Measurements from ENCODE around the gene OPA3. TPM values are rescaled to one million over a fixed set of nuclear protein-coding genes. Genes with fewer than 3 reads are reported as not detected.

The OPA3 gene
- total RNA-seq, 1 experiment from 2014 or later = 17.7 TPM

GRCh38 chr19:45507872-45508416 lies 76.7 kb downstream of the OPA3 start:
- Mint-ChIP-seq H3K4me3 (ENCODE audit: unreplicated experiment) (peak overlapping the region; percentile 91), H3K27me3 (ENCODE audit: insufficient read depth, unreplicated experiment) (no peaks in the 10 kb centered on the region), H3K36me3 (ENCODE audit: insufficient read depth, unreplicated experiment) (peaks cover 34% of the 10 kb centered on the region), H3K4me1 (ENCODE audit: low read depth, unreplicated experiment) (peaks cover 12% of the 10 kb centered on the region), H3K27ac (ENCODE audit: unreplicated experiment) (peak overlapping the region; percentile 74), H3K9me3 (ENCODE audit: unreplicated experiment) (no peaks in the 10 kb centered on the region)
- H3K4me1 ChIP-seq = peaks cover 11% of the 10 kb centered on the region
- ChIA-PET CTCF (interaction anchor here (1.2 kb wide), 1 partner anchor 134 kb away, joined by 3 read pairs; no protein-coding TSS in a partner anchor), POLR2A (interaction anchor here (0.5 to 0.6 kb wide), 2 partner anchors 21 to 161 kb away, joined by 3 to 4 read pairs; no protein-coding TSS in a partner anchor)
- no peaks in the 10 kb centered on the region for H3K9me3 ChIP-seq
- no peaks in the 10 kb centered on the region for H3K27me3 ChIP-seq (replicated peaks; ENCODE audit: control insufficient read depth, insufficient read depth, low read length)
- peak overlapping the region; percentile 80 for H3K4me3 ChIP-seq (ENCODE audit: low read depth, low read length)
- no peaks in the 10 kb centered on the region for H3K36me3 ChIP-seq (ENCODE audit: control insufficient read depth, insufficient read depth, low read length)
- DNase-seq = no peak
- TSS peak; percentile 35 for BruUV-seq (replicated peaks)
- intact Hi-C loops (cut with micrococcal nuclease; ENCODE audit: unreplicated experiment) = loop anchor here (2.0 kb wide), 1 partner anchor 15 kb away; no protein-coding TSS in a partner anchor
- TF ChIP-seq, protein P1, sequence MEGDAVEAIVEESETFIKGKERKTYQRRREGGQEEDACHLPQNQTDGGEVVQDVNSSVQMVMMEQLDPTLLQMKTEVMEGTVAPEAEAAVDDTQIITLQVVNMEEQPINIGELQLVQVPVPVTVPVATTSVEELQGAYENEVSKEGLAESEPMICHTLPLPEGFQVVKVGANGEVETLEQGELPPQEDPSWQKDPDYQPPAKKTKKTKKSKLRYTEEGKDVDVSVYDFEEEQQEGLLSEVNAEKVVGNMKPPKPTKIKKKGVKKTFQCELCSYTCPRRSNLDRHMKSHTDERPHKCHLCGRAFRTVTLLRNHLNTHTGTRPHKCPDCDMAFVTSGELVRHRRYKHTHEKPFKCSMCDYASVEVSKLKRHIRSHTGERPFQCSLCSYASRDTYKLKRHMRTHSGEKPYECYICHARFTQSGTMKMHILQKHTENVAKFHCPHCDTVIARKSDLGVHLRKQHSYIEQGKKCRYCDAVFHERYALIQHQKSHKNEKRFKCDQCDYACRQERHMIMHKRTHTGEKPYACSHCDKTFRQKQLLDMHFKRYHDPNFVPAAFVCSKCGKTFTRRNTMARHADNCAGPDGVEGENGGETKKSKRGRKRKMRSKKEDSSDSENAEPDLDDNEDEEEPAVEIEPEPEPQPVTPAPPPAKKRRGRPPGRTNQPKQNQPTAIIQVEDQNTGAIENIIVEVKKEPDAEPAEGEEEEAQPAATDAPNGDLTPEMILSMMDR (IDR thresholded peaks at IDR 0.05; ENCODE audit: insufficient read depth in 1 of 2, low read depth in 1 of 2, low read length in 1 of 2, severe bottlenecking in 1 of 2, unreplicated experiment in 1 of 2) = no peak

DNA sequence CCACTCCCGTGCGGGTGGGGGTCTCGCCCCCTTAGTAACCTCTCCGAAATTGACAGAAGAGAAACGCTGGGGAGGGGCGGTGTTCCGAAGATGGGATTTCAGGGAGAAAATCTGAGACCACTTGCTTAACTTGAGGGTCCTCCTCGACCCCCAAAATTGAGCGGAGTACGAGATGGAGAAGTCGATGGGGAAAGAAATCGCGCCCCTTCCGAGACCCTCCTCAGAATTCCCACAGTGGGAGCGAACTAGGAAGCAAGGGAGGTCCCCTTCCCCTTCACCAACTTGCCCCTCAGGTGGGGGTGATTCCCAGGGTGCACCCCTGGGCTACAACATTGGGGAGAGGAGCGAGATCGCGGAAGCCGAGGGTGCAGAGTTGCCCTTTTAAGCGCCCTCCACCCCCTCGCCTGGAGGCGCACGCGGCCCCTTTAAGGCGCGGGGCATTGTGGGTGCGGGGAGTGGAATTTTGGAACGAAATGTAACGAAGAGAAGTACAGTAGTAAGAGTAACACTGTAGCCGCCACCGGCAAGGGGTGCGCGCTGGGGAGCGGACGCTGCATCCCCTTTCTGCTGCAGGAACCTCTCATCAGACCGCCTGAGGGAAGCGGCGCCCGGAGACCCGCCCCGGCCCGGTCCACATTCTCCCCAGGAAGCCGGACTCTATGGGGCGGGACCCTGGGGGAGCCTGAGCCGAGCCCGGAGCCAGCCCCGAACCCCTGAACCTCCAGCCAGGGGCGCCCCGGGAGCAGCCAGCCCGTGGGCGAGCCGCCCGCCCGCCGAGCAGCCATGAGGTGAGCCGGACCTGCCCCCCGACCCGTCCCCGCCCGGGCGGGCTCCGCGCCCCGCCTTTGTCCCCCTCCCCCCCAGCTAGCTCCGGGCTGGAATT lies 77.4 kb downstream of the OPA3 start, which contains the start of gene VASP:
VASP (plus strand) TSS at position 491 of the 883 bp plus-strand sequence; CDS start at position 784, 293 bp downstream.
- Histone ChIP-seq H3K36me3 (ENCODE audit: control insufficient read depth, insufficient read depth, low read length) (no peaks in the 10 kb centered on the region), H3K9me3 (no peaks in the 10 kb centered on the region), H3K4me3 (ENCODE audit: low read depth, low read length) (peak within 1 kb of the TSS; percentile 80), H3K4me1 (peaks cover 11% of the 10 kb centered on the region), H3K27me3 (replicated peaks; ENCODE audit: control insufficient read depth, insufficient read depth, low read length) (no peaks in the 10 kb centered on the region)
- peak; percentile 89 for DNase-seq
- peaks cover 12% of the 10 kb centered on the region for H3K4me1 Mint-ChIP-seq (ENCODE audit: low read depth, unreplicated experiment)
- H3K9me3 Mint-ChIP-seq (ENCODE audit: unreplicated experiment) = no peaks in the 10 kb centered on the region
- H3K27ac Mint-ChIP-seq (ENCODE audit: unreplicated experiment) = peak within 1 kb of the TSS; percentile 74
- CTCF ChIA-PET = no interaction called here
- H3K4me3 Mint-ChIP-seq (ENCODE audit: unreplicated experiment) = peak within 1 kb of the TSS; percentile 91
- intact Hi-C loops (cut with micrococcal nuclease; ENCODE audit: unreplicated experiment) = loop anchor here (1.0 to 2.0 kb wide), 2 partner anchors 10 to 14 kb away; partner anchors contain the start of gene RTN2
- H3K27me3 Mint-ChIP-seq (ENCODE audit: insufficient read depth, unreplicated experiment) = no peaks in the 10 kb centered on the region
- BruUV-seq (replicated peaks) = no TSS peak
- peaks cover 34% of the 10 kb centered on the region for H3K36me3 Mint-ChIP-seq (ENCODE audit: insufficient read depth, unreplicated experiment)
- POLR2A ChIA-PET = interaction anchor here (0.6 kb wide), 1 partner anchor 162 kb away, joined by 4 read pairs; no protein-coding TSS in a partner anchor
- TF ChIP-seq, protein P1 (IDR thresholded peaks at IDR 0.05; ENCODE audit: insufficient read depth in 1 of 2, low read depth in 1 of 2, low read length in 1 of 2, severe bottlenecking in 1 of 2, unreplicated experiment in 1 of 2) = no peak

GRCh38 chr19:45506246-45506988 lies 78.2 kb downstream of the OPA3 start:
- BruUV-seq (replicated peaks) = TSS peak; percentile 60
- intact Hi-C loops (cut with micrococcal nuclease; ENCODE audit: unreplicated experiment) = loop anchor here (1.0 to 2.0 kb wide), 2 partner anchors 9 to 14 kb away; partner anchors contain the start of gene RTN2
- peak overlapping the region; percentile 74 for H3K27ac Mint-ChIP-seq (ENCODE audit: unreplicated experiment)
- Histone ChIP-seq H3K4me3 (ENCODE audit: low read depth, low read length) (peak overlapping the region; percentile 80), H3K27me3 (replicated peaks; ENCODE audit: control insufficient read depth, insufficient read depth, low read length) (no peaks in the 10 kb centered on the region), H3K36me3 (ENCODE audit: control insufficient read depth, insufficient read depth, low read length) (no peaks in the 10 kb centered on the region), H3K4me1 (peaks cover 11% of the 10 kb centered on the region), H3K9me3 (no peaks in the 10 kb centered on the region)
- peak overlapping the region; percentile 91 for H3K4me3 Mint-ChIP-seq (ENCODE audit: unreplicated experiment)
- ChIA-PET POLR2A (no interaction called here), CTCF (no interaction called here)
- no peaks in the 10 kb centered on the region for H3K27me3 Mint-ChIP-seq (ENCODE audit: insufficient read depth, unreplicated experiment)
- peak; percentile 96 to 98 for DNase-seq
- no peaks in the 10 kb centered on the region for H3K9me3 Mint-ChIP-seq (ENCODE audit: unreplicated experiment)
- peaks cover 12% of the 10 kb centered on the region for H3K4me1 Mint-ChIP-seq (ENCODE audit: low read depth, unreplicated experiment)
- H3K36me3 Mint-ChIP-seq (ENCODE audit: insufficient read depth, unreplicated experiment) = peaks cover 30% of the 10 kb centered on the region
- TF ChIP-seq, protein P1 (IDR thresholded peaks at IDR 0.05; ENCODE audit: insufficient read depth in 1 of 2, low read depth in 1 of 2, low read length in 1 of 2, severe bottlenecking in 1 of 2, unreplicated experiment in 1 of 2) = peak; percentile 39 to 77

Data from Caco-2 (cell line).